Erythroblast (primary cell): ENCODE results near the gene CACNA2D1.

ENCODE experiments used
- GATA1 ChIP-seq: IDR thresholded peaks from 2 replicates; pipeline ENCODE4 v1.6.1; 2011; ENCODE audit warnings: low read depth, mild to moderate bottlenecking, control low read depth, low read length, moderate library complexity
- POLR2A ChIP-seq: IDR thresholded peaks from 2 replicates; pipeline ENCODE4 v1.6.1; 2011; ENCODE audit warnings: mild to moderate bottlenecking, low read length

DNA sequence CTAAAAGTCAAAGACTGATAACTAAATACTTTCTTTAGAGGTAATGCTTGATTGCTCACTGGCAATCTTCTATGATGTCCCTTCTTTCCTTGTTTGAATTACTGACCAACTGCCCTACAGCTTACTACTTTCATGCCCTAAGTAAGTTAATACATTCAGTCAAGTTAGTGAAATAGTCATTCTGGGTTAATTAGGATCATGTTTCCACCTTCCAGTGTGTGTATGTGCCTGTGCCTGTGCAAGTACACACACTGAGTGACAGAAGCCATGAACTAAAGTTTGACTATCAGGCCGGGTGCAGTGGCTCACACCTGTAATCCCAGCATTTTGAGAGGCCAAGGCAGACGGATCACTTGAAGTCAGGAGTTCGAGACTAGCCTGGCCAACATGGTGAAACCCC, 187.9 kb downstream of the CACNA2D1 start:
- TF ChIP-seq POLR2A, result no peak
- no peak for TF ChIP-seq GATA1
